Liver (tissue), 9 donors: ENCODE results near the gene DMRTA2. TPM values are rescaled to one million over a fixed set of nuclear protein-coding genes. Genes with fewer than 3 reads are reported as not detected.

ENCODE experiments used
- DNase-seq: peaks from one replicate; pipeline ENCODE4 v3.0.0-alpha.2; 2017; ENCODE audit warnings: low spot score
- H3K27ac ChIP-seq, 2 donors: one replicate each; pipeline ENCODE4 v1.7.0; 2013; ENCODE audit warnings: inconsistent platforms in 2 of 2, low read length in 2 of 2, control low read depth in 1 of 2, low read depth in 1 of 2, mild to moderate bottlenecking in 1 of 2
- H3K27me3 ChIP-seq, 4 donors: one replicate each; pipeline versions ENCODE4 v1.6.1 to v1.7.0; 2013; ENCODE audit warnings: low read length in 3 of 4, inconsistent platforms in 1 of 4, mild to moderate bottlenecking in 1 of 4, moderate library complexity in 1 of 4; ENCODE audit not compliant: control insufficient read depth in 4 of 4, insufficient read depth in 4 of 4
- H3K36me3 ChIP-seq, 4 donors: one replicate each; pipeline versions ENCODE4 v1.6.1 to v1.7.0; 2013; ENCODE audit warnings: low read length in 3 of 4, mild to moderate bottlenecking in 3 of 4, low read depth in 1 of 4, moderate library complexity in 1 of 4; ENCODE audit not compliant: control insufficient read depth in 4 of 4, insufficient read depth in 3 of 4
- H3K4me1 ChIP-seq, 4 donors: one replicate each; pipeline versions ENCODE4 v1.6.1 to v1.7.0; 2013; ENCODE audit warnings: low read length in 3 of 4, mild to moderate bottlenecking in 3 of 4, moderate library complexity in 1 of 4; ENCODE audit not compliant: control insufficient read depth in 4 of 4, insufficient read depth in 4 of 4
- H3K4me3 ChIP-seq, 3 donors: one replicate each; pipeline versions ENCODE4 v1.6.1 to v1.7.0; 2013; ENCODE audit warnings: low read length in 3 of 3, control low read depth in 1 of 3, low read depth in 1 of 3, mild to moderate bottlenecking in 1 of 3
- H3K9ac ChIP-seq, 2 donors: one replicate each; pipeline ENCODE4 v1.7.0; 2013; ENCODE audit warnings: low read length in 2 of 2, mild to moderate bottlenecking in 2 of 2, moderate library complexity in 2 of 2, control low read depth in 1 of 2, low read depth in 1 of 2
- H3K9me3 ChIP-seq, 4 donors: one replicate each; pipeline versions ENCODE4 v1.6.1 to v1.7.0; 2013; ENCODE audit warnings: low read length in 3 of 4; ENCODE audit not compliant: control insufficient read depth in 4 of 4
- ATF3 ChIP-seq: IDR thresholded peaks from 2 replicates; pipeline ENCODE4 v1.6.1; 2016; ENCODE audit warnings: antibody characterized with exemption
- CTCF ChIP-seq: fragments of 150-350 bp; IDR thresholded peaks from 2 replicates; pipeline ENCODE4 v1.5.1; 2017; ENCODE audit warnings: improper control_type of control experiment, low read depth, low read length; ENCODE audit not compliant: missing input control
- EGR1 ChIP-seq, 2 donors: IDR thresholded peaks; 2 replicates each; pipeline ENCODE4 v1.6.1; 2016 to 2018; ENCODE audit warnings: antibody characterized with exemption in 2 of 2, low read depth in 2 of 2
- GABPA ChIP-seq, 2 donors: IDR thresholded peaks in 1 of 2; conservative IDR thresholded peaks in 1 of 2; 2 replicates each; pipeline ENCODE4 v1.6.1; 2016; ENCODE audit warnings: antibody characterized with exemption in 2 of 2, mild to moderate bottlenecking in 1 of 2, moderate library complexity in 1 of 2
- HNF4A ChIP-seq, 2 donors: conservative IDR thresholded peaks; 2 replicates each; pipeline ENCODE4 v1.6.1; 2016; ENCODE audit warnings: antibody characterized with exemption in 2 of 2, mild to moderate bottlenecking in 2 of 2
- HNF4G ChIP-seq: IDR thresholded peaks from 2 replicates; pipeline ENCODE4 v1.6.1; 2016; ENCODE audit warnings: antibody characterized with exemption
- JUND ChIP-seq, 2 donors: IDR thresholded peaks; 2 replicates each; pipeline ENCODE4 v1.6.1; 2016; ENCODE audit warnings: antibody characterized with exemption in 2 of 2
- MAX ChIP-seq: IDR thresholded peaks from 2 replicates; pipeline ENCODE4 v1.6.1; 2016; ENCODE audit warnings: antibody characterized with exemption
- REST ChIP-seq: IDR thresholded peaks from 2 replicates; pipeline ENCODE4 v1.6.1; 2016; ENCODE audit warnings: antibody characterized with exemption, mild to moderate bottlenecking
- RXRA ChIP-seq, 2 donors: IDR thresholded peaks; 2 replicates each; pipeline ENCODE4 v1.6.1; 2017 to 2018; ENCODE audit warnings: antibody characterized with exemption in 2 of 2, mild to moderate bottlenecking in 1 of 2
- SP1 ChIP-seq: IDR thresholded peaks from 2 replicates; pipeline ENCODE4 v1.6.1; 2018; ENCODE audit warnings: antibody characterized with exemption, mild to moderate bottlenecking
- YY1 ChIP-seq: IDR thresholded peaks from 2 replicates; pipeline ENCODE4 v1.6.1; 2016; ENCODE audit warnings: antibody characterized with exemption, mild to moderate bottlenecking
- ZBTB33 ChIP-seq: IDR thresholded peaks from 2 replicates; pipeline ENCODE4 v1.6.1; 2016; ENCODE audit warnings: antibody characterized with exemption
- WGBS: extraction: QIAGEN DNeasy Blood & Tissue Kit; methylation state at CpG from one replicate; pipeline ENCODE4 v1.1.7; 2013; 5-methylcytosine and 5-hydroxymethylcytosine counted together
- polyA plus RNA-seq, 2 donors: library from polyadenylated mRNA; stranded (reverse) in 1 of 2; unstranded in 1 of 2; fragments of 200-250 nt in 1 of 2; fragments of >200 nt in 1 of 2; fragmentation: Nextera tagmentation in 1 of 2; extraction: Ambion mirVana in 1 of 2; gene quantifications; one replicate each; pipeline versions ENCODE4 v1.2.1 to v1.2.3, GENCODE V29; 2013 to 2015
- total RNA-seq, 2 donors: library from RNA; depleted of rRNA; stranded (reverse); fragments of >200 nt; gene quantifications; one replicate each; pipeline ENCODE4 v1.2.3, GENCODE V29; 2014
- donor health status: healthy.
- donor health status: healthy.
- donor health status: healthy.
- donor health status: healthy.
- donor health status: healthy.

DMRTA2 gene
- total and polyA plus RNA-seq, 4 donors = not detected

- TF ChIP-seq MAX = no peak
- no peak for TF ChIP-seq HNF4A (conservative IDR thresholded peaks at IDR 0.05)
- TF ChIP-seq ATF3 = no peak
- no peak for TF ChIP-seq CTCF
Observed at GRCh38 chr1:50415235-50416149, 7.8 kb downstream of the DMRTA2 start (continued).

- WGBS = 33% methylated on average over 7 of the region's 7 CpGs
- Histone ChIP-seq H3K27ac (no peak overlapping the region), H3K36me3 (no peaks in the 10 kb centered on the region), H3K9me3 (peaks cover 0 to 6% (median 2%) of the 10 kb centered on the region in 4 donors), H3K4me1 (peaks cover 9 to 27% (median 12%) of the 10 kb centered on the region in 4 donors), H3K4me3 (no peak overlapping the region), H3K27me3 (peaks cover 3 to 14% (median 9%) of the 10 kb centered on the region in 4 donors), H3K9ac (no peak overlapping the region)
- TF ChIP-seq ZBTB33 (no peak), GABPA (IDR thresholded peaks at IDR 0.05 in 1 of 2, conservative IDR thresholded peaks at IDR 0.05 in 1 of 2) (no peak), MAX (no peak), HNF4G (no peak), YY1 (no peak), REST (no peak), ATF3 (no peak), SP1 (no peak), JUND (IDR thresholded peaks at IDR 0.05) (no peak), CTCF (no peak), HNF4A (conservative IDR thresholded peaks at IDR 0.05) (no peak), EGR1 (IDR thresholded peaks at IDR 0.05; ENCODE audit: low read depth in 2 of 2) (no peak), RXRA (IDR thresholded peaks at IDR 0.05) (no peak)
- DNase-seq = no peak
Observed at GRCh38 chr1:50414853-50415234, 8.4 kb downstream of the DMRTA2 start.
